ENCODE measurements around the gene SEPTIN8. TPM values are rescaled to one million over a fixed set of nuclear protein-coding genes. Genes with fewer than 3 reads are reported as not detected.

The SEPTIN8 gene
- total RNA-seq, 1 donor from 2014 or later, result 62.7 TPM

GRCh38 chr5:132814503-132815294, 37.7 kb upstream of the SEPTIN8 start:
- H3K36me3 Mint-ChIP-seq, result no peaks in the 10 kb centered on the region
- H3K27ac Mint-ChIP-seq, result peak overlapping the region; percentile 6
- no peaks in the 10 kb centered on the region for H3K4me1 Mint-ChIP-seq (ENCODE audit: unreplicated experiment)
- DNase-seq (ENCODE audit: extremely low spot score, unreplicated experiment), result no peak
- peak overlapping the region; percentile 76 for H3K4me3 Mint-ChIP-seq
- peaks cover 53% of the 10 kb centered on the region for H3K27me3 Mint-ChIP-seq
- H3K9me3 Mint-ChIP-seq, result no peaks in the 10 kb centered on the region
- no peak for TF ChIP-seq CTCF (conservative IDR thresholded peaks at IDR 0.05)

GRCh38 chr5:132813599-132814502, 36.8 kb upstream of the SEPTIN8 start:
- no peak for DNase-seq (ENCODE audit: extremely low spot score, unreplicated experiment)
- no peaks in the 10 kb centered on the region for H3K9me3 Mint-ChIP-seq
- peaks cover 5% of the 10 kb centered on the region for H3K4me1 Mint-ChIP-seq (ENCODE audit: unreplicated experiment)
- no peak overlapping the region for H3K27ac Mint-ChIP-seq
- TF ChIP-seq CTCF (conservative IDR thresholded peaks at IDR 0.05), result no peak
- H3K27me3 Mint-ChIP-seq, result peaks cover 58% of the 10 kb centered on the region
- H3K4me3 Mint-ChIP-seq, result peak overlapping the region; percentile 41
- H3K36me3 Mint-ChIP-seq, result no peaks in the 10 kb centered on the region

GRCh38 chr5:132812781-132813598, 36.0 kb upstream of the SEPTIN8 start, which contains the start of gene SOWAHA:
Gene SOWAHA (plus strand): TSS chr5:132813302. CDS start chr5:132813622, 320 bp downstream.
- Mint-ChIP-seq H3K27ac (peak within 1 kb of the TSS; percentile 3), H3K36me3 (no peaks in the 10 kb centered on the region), H3K4me1 (ENCODE audit: unreplicated experiment) (peaks cover 8% of the 10 kb centered on the region), H3K4me3 (peak within 1 kb of the TSS; percentile 88), H3K9me3 (no peaks in the 10 kb centered on the region), H3K27me3 (peaks cover 63% of the 10 kb centered on the region)
- no peak for DNase-seq (ENCODE audit: extremely low spot score, unreplicated experiment)
- TF ChIP-seq CTCF (conservative IDR thresholded peaks at IDR 0.05), result no peak

- Mint-ChIP-seq H3K4me1 (ENCODE audit: unreplicated experiment) (peaks cover 13% of the 10 kb centered on the region), H3K27ac (peak overlapping the region; percentile 3), H3K4me3 (peak overlapping the region; percentile 88), H3K27me3 (peaks cover 63% of the 10 kb centered on the region), H3K9me3 (no peaks in the 10 kb centered on the region), H3K36me3 (no peaks in the 10 kb centered on the region)
- no peak for DNase-seq (ENCODE audit: extremely low spot score, unreplicated experiment)
- TF ChIP-seq CTCF (conservative IDR thresholded peaks at IDR 0.05), result no peak
These were observed 35.2 kb upstream of the SEPTIN8 start for GRCh38 chr5:132812123-132812765.

- Mint-ChIP-seq H3K4me3 (no peak overlapping the region), H3K27me3 (peaks cover 55% of the 10 kb centered on the region), H3K9me3 (no peaks in the 10 kb centered on the region), H3K36me3 (no peaks in the 10 kb centered on the region), H3K4me1 (ENCODE audit: unreplicated experiment) (peaks cover 14% of the 10 kb centered on the region), H3K27ac (no peak overlapping the region)
- DNase-seq (ENCODE audit: extremely low spot score, unreplicated experiment), result no peak
- TF ChIP-seq CTCF (conservative IDR thresholded peaks at IDR 0.05), result no peak
These were observed 33.6 kb upstream of the SEPTIN8 start for GRCh38 chr5:132810605-132811004.
